ENCODE data around the gene PACC1.
"Not testable (repeated sequence)": the region's sequence is repeated elsewhere in the genome, so short reads cannot be mapped to it uniquely, and the experiment has no call there.

The PACC1 gene

GRCh38 chr1:212323066-212323465 is 91.6 kb downstream of the PACC1 start:
- DNase-seq, result no peak

- not testable (repeated sequence) for DNase-seq
Observed at GRCh38 chr1:212321031-212321430, 93.7 kb downstream of the PACC1 start.

- DNase-seq, result no peak
Observed at GRCh38 chr1:212317916-212318315, 96.8 kb downstream of the PACC1 start.

- DNase-seq, result no peak
Observed at GRCh38 chr1:212315907-212316306, 98.8 kb downstream of the PACC1 start.

- no peak for DNase-seq
Observed at GRCh38 chr1:212315184-212315583, 99.5 kb downstream of the PACC1 start.
